ENCODE measurements around the gene INSYN2B.
"Not testable (repeated sequence)": the region's sequence is repeated elsewhere in the genome, so short reads cannot be mapped to it uniquely, and the experiment has no call there.

DNA sequence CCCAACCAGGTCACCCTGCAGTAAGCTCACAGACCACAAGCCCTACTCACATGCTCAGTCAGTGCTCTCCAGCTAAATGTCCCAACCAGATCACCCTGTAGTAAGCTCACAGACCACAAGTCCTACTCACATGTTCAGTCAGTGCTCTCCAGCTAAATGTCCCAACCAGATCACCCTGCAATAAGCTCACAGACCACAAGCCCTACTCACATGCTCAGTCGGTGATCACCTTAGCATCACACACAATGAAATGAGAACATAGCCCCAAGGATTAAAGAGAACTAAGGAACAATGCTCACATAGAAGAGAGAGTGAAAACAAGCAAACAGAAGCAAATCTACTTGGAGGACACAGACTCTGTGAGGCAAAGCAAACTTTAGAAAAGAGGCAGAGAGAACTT, 145.8 kb downstream of the INSYN2B start:
- TF ChIP-seq, protein P1, sequence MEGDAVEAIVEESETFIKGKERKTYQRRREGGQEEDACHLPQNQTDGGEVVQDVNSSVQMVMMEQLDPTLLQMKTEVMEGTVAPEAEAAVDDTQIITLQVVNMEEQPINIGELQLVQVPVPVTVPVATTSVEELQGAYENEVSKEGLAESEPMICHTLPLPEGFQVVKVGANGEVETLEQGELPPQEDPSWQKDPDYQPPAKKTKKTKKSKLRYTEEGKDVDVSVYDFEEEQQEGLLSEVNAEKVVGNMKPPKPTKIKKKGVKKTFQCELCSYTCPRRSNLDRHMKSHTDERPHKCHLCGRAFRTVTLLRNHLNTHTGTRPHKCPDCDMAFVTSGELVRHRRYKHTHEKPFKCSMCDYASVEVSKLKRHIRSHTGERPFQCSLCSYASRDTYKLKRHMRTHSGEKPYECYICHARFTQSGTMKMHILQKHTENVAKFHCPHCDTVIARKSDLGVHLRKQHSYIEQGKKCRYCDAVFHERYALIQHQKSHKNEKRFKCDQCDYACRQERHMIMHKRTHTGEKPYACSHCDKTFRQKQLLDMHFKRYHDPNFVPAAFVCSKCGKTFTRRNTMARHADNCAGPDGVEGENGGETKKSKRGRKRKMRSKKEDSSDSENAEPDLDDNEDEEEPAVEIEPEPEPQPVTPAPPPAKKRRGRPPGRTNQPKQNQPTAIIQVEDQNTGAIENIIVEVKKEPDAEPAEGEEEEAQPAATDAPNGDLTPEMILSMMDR (IDR thresholded peaks at IDR 0.05): not testable (repeated sequence)
- not testable (repeated sequence) for TF ChIP-seq POLR2A (IDR thresholded peaks at IDR 0.05)

All from thyroid gland (tissue), 4 donors.